ENCODE data around the gene PRKAG2. TPM values are rescaled to one million over a fixed set of nuclear protein-coding genes. Genes with fewer than 3 reads are reported as not detected.

The PRKAG2 gene
- polyA plus RNA-seq, 2 donors = 9.0 to 11.2 TPM

GRCh38 chr7:151709141-151710038 is 167.5 kb downstream of the PRKAG2 start:
- no peaks in the 10 kb centered on the region for H3K9me3 ChIP-seq (ENCODE audit: control insufficient read depth in 2 of 2, insufficient read depth in 1 of 2, low read depth in 1 of 2, low read length in 1 of 2)
- no peak overlapping the region for H3K4me3 ChIP-seq (ENCODE audit: low read depth in 1 of 2, low read length in 2 of 2)
- 94% methylated on average over 13 to 14 of the region's 14 CpGs for WGBS, 2 donors
- H3K27ac ChIP-seq (ENCODE audit: low read depth in 2 of 2, low read length in 1 of 2) = no peak overlapping the region
- H3K4me1 ChIP-seq (ENCODE audit: control insufficient read depth in 2 of 2, insufficient read depth in 2 of 2, low read length in 1 of 2) = peaks cover 5 to 13% of the 10 kb centered on the region in 2 donors
- H3K27me3 ChIP-seq (ENCODE audit: control insufficient read depth in 1 of 2, insufficient read depth in 2 of 2, low read length in 2 of 2) = no peaks in the 10 kb centered on the region
- H3K36me3 ChIP-seq (ENCODE audit: control insufficient read depth in 2 of 2, insufficient read depth in 2 of 2, low read length in 1 of 2) = peaks cover 0 to 3% of the 10 kb centered on the region in 2 donors

- H3K27ac ChIP-seq (ENCODE audit: low read depth in 2 of 2, low read length in 1 of 2) = no peak overlapping the region
- H3K4me3 ChIP-seq (ENCODE audit: low read depth in 1 of 2, low read length in 2 of 2) = no peak overlapping the region
- H3K4me1 ChIP-seq (ENCODE audit: control insufficient read depth in 2 of 2, insufficient read depth in 2 of 2, low read length in 1 of 2) = peaks cover 5 to 13% of the 10 kb centered on the region in 2 donors
- H3K36me3 ChIP-seq (ENCODE audit: control insufficient read depth in 2 of 2, insufficient read depth in 2 of 2, low read length in 1 of 2) = peaks cover 0 to 3% of the 10 kb centered on the region in 2 donors
- WGBS, 2 donors = 89 to 94% methylated on average over 8 of the region's 8 CpGs
- no peaks in the 10 kb centered on the region for H3K9me3 ChIP-seq (ENCODE audit: control insufficient read depth in 2 of 2, insufficient read depth in 1 of 2, low read depth in 1 of 2, low read length in 1 of 2)
- H3K27me3 ChIP-seq (ENCODE audit: control insufficient read depth in 1 of 2, insufficient read depth in 2 of 2, low read length in 2 of 2) = no peaks in the 10 kb centered on the region
Measured at GRCh38 chr7:151708610-151709009, 168.3 kb downstream of the PRKAG2 start.

GRCh38 chr7:151707757-151708156 is 169.2 kb downstream of the PRKAG2 start:
- H3K4me3 ChIP-seq (ENCODE audit: low read depth in 1 of 2, low read length in 2 of 2) = no peak overlapping the region
- no peak overlapping the region for H3K27ac ChIP-seq (ENCODE audit: low read depth in 2 of 2, low read length in 1 of 2)
- no peaks in the 10 kb centered on the region for H3K9me3 ChIP-seq (ENCODE audit: control insufficient read depth in 2 of 2, insufficient read depth in 1 of 2, low read depth in 1 of 2, low read length in 1 of 2)
- H3K27me3 ChIP-seq (ENCODE audit: control insufficient read depth in 1 of 2, insufficient read depth in 2 of 2, low read length in 2 of 2) = no peaks in the 10 kb centered on the region
- peaks cover 5 to 11% of the 10 kb centered on the region in 2 donors for H3K4me1 ChIP-seq (ENCODE audit: control insufficient read depth in 2 of 2, insufficient read depth in 2 of 2, low read length in 1 of 2)
- peaks cover 0 to 3% of the 10 kb centered on the region in 2 donors for H3K36me3 ChIP-seq (ENCODE audit: control insufficient read depth in 2 of 2, insufficient read depth in 2 of 2, low read length in 1 of 2)
- 93 to 96% methylated on average over 14 of the region's 14 CpGs for WGBS, 2 donors

DNA sequence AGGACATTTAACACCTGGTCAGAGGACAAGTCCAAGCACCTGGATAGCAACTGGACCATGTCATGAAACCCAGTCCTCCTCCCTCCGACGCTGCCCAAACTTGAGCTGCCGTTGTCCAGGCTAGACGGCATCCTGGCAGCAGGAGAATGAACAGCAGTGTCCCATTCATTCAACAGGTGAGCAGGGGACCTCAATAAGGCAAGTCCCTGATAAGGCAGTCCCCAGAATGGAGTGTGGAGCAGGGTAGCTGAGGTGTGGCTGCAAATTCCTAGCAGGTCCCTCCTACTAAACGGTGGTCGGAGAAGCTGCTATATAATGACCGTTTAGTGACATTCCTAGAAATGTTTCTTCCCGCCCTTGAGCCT is 169.8 kb downstream of the PRKAG2 start:
- 78 to 87% methylated on average over 8 of the region's 8 CpGs for WGBS, 2 donors
- H3K4me3 ChIP-seq (ENCODE audit: low read depth in 1 of 2, low read length in 2 of 2) = no peak overlapping the region

DNA sequence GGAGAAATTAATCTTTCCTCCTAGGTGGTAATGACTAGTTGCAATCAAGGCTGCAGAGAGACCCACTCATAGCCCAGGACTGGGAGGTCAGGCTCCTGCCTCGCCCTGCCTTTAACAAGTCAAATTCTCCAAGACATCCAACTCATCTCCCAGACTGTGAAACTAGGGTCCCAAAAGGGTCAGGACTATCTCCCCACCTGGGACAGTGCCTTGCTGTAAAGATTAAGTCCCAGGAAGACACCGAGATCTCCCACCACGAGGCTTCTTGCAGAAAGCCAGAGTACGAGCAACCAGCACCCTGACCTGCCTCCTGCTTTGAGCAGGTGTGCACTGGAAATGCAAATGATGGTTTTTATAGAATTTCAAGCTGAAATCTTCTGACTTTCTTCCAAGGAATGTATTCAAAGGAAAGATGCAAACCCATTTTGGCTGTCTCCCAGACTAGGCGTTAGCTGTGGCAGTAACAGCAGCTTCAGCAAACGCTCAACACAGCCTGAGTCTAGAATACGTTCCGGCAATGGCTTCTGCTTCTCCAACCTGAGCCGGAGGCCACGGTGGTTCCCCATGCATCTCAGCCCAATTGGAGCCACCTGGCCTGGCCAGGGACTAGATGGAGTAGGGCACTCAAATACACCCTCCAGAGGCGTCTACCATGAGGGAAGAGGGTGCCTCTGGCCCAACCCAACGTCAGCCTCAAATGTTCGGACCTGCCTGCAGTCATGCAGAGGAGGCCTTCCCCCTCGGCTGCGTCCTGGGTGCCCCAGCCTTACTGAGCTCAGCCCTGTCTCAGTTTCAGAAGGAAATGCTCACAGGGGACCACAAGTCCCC is 170.4 kb downstream of the PRKAG2 start:
- H3K27me3 ChIP-seq (ENCODE audit: control insufficient read depth in 1 of 2, insufficient read depth in 2 of 2, low read length in 2 of 2) = no peaks in the 10 kb centered on the region
- peaks cover 4 to 5% of the 10 kb centered on the region in 2 donors for H3K4me1 ChIP-seq (ENCODE audit: control insufficient read depth in 2 of 2, insufficient read depth in 2 of 2, low read length in 1 of 2)
- no peaks in the 10 kb centered on the region for H3K9me3 ChIP-seq (ENCODE audit: control insufficient read depth in 2 of 2, insufficient read depth in 1 of 2, low read depth in 1 of 2, low read length in 1 of 2)
- H3K27ac ChIP-seq (ENCODE audit: low read depth in 2 of 2, low read length in 1 of 2) = no peak overlapping the region
- H3K36me3 ChIP-seq (ENCODE audit: control insufficient read depth in 2 of 2, insufficient read depth in 2 of 2, low read length in 1 of 2) = peaks cover 0 to 3% of the 10 kb centered on the region in 2 donors
- WGBS, 2 donors = 57 to 71% methylated on average over 15 of the region's 15 CpGs
- no peak overlapping the region for H3K4me3 ChIP-seq (ENCODE audit: low read depth in 1 of 2, low read length in 2 of 2)

More for the DNA sequence above, 169.8 kb downstream of the PRKAG2 start:
- Histone ChIP-seq H3K4me1 (ENCODE audit: control insufficient read depth in 2 of 2, insufficient read depth in 2 of 2, low read length in 1 of 2) (peaks cover 5 to 6% of the 10 kb centered on the region in 2 donors), H3K9me3 (ENCODE audit: control insufficient read depth in 2 of 2, insufficient read depth in 1 of 2, low read depth in 1 of 2, low read length in 1 of 2) (no peaks in the 10 kb centered on the region), H3K36me3 (ENCODE audit: control insufficient read depth in 2 of 2, insufficient read depth in 2 of 2, low read length in 1 of 2) (peaks cover 0 to 3% of the 10 kb centered on the region in 2 donors), H3K27ac (ENCODE audit: low read depth in 2 of 2, low read length in 1 of 2) (no peak overlapping the region), H3K27me3 (ENCODE audit: control insufficient read depth in 1 of 2, insufficient read depth in 2 of 2, low read length in 2 of 2) (no peaks in the 10 kb centered on the region)

DNA sequence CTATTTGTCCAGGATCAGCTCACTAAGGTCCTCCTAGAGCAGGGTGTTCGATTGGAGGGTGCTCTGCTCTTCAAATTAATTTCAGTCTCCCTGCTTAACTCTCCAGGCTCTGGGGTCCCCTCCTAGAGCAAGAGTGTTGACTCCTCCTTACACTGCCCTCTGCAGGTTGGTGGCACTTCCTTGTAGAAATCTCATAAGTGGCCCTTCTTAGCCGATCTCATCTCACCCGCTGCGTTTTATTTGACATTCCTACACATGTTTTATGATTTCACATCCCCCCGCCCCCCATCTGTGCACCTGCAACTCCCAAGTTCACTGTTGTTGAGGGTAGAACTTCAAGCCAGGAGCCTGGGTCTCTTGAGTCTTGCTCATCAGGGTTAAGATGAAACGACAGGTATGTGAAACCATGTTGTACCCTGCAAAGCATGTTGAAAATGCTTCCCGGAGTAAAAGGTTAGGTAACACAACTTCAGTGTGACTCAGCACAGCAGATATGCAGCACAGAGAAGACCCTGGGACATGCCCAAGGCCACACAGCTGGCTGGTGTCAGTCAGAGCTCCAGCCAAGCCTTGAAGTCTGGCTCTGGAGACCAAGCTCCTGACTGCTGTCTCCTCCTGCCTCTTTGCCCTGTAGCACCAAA is 171.2 kb downstream of the PRKAG2 start:
- Histone ChIP-seq H3K36me3 (ENCODE audit: control insufficient read depth in 2 of 2, insufficient read depth in 2 of 2, low read length in 1 of 2) (peaks cover 0 to 3% of the 10 kb centered on the region in 2 donors), H3K4me3 (ENCODE audit: low read depth in 1 of 2, low read length in 2 of 2) (no peak overlapping the region), H3K4me1 (ENCODE audit: control insufficient read depth in 2 of 2, insufficient read depth in 2 of 2, low read length in 1 of 2) (peaks cover 4 to 5% of the 10 kb centered on the region in 2 donors), H3K9me3 (ENCODE audit: control insufficient read depth in 2 of 2, insufficient read depth in 1 of 2, low read depth in 1 of 2, low read length in 1 of 2) (no peaks in the 10 kb centered on the region), H3K27me3 (ENCODE audit: control insufficient read depth in 1 of 2, insufficient read depth in 2 of 2, low read length in 2 of 2) (no peaks in the 10 kb centered on the region), H3K27ac (ENCODE audit: low read depth in 2 of 2, low read length in 1 of 2) (no peak overlapping the region)
- 46 to 52% methylated on average over 7 of the region's 7 CpGs for WGBS, 2 donors

- Histone ChIP-seq H3K27me3 (ENCODE audit: control insufficient read depth in 1 of 2, insufficient read depth in 2 of 2, low read length in 2 of 2) (no peaks in the 10 kb centered on the region), H3K9me3 (ENCODE audit: control insufficient read depth in 2 of 2, insufficient read depth in 1 of 2, low read depth in 1 of 2, low read length in 1 of 2) (no peaks in the 10 kb centered on the region), H3K4me3 (ENCODE audit: low read depth in 1 of 2, low read length in 2 of 2) (no peak overlapping the region), H3K36me3 (ENCODE audit: control insufficient read depth in 2 of 2, insufficient read depth in 2 of 2, low read length in 1 of 2) (peaks cover 0 to 3% of the 10 kb centered on the region in 2 donors), H3K27ac (ENCODE audit: low read depth in 2 of 2, low read length in 1 of 2) (no peak overlapping the region), H3K4me1 (ENCODE audit: control insufficient read depth in 2 of 2, insufficient read depth in 2 of 2, low read length in 1 of 2) (peaks cover 4 to 5% of the 10 kb centered on the region in 2 donors)
- WGBS, 2 donors = 73 to 75% methylated on average over 17 of the region's 17 CpGs
Measured at GRCh38 chr7:151704960-151705635, 171.8 kb downstream of the PRKAG2 start.

- Histone ChIP-seq H3K9me3 (ENCODE audit: control insufficient read depth in 2 of 2, insufficient read depth in 1 of 2, low read depth in 1 of 2, low read length in 1 of 2) (no peaks in the 10 kb centered on the region), H3K27me3 (ENCODE audit: control insufficient read depth in 1 of 2, insufficient read depth in 2 of 2, low read length in 2 of 2) (no peaks in the 10 kb centered on the region), H3K4me1 (ENCODE audit: control insufficient read depth in 2 of 2, insufficient read depth in 2 of 2, low read length in 1 of 2) (peaks cover 4 to 5% of the 10 kb centered on the region in 2 donors), H3K36me3 (ENCODE audit: control insufficient read depth in 2 of 2, insufficient read depth in 2 of 2, low read length in 1 of 2) (peaks cover 0 to 3% of the 10 kb centered on the region in 2 donors), H3K27ac (ENCODE audit: low read depth in 2 of 2, low read length in 1 of 2) (no peak overlapping the region), H3K4me3 (ENCODE audit: low read depth in 1 of 2, low read length in 2 of 2) (no peak overlapping the region)
- 93 to 95% methylated on average over 15 of the region's 15 CpGs for WGBS, 2 donors
Measured at GRCh38 chr7:151704299-151704959, 172.5 kb downstream of the PRKAG2 start.
